ENCODE results near the gene MGST2. TPM values are rescaled to one million over a fixed set of nuclear protein-coding genes. Genes with fewer than 3 reads are reported as not detected.

The MGST2 gene
- total RNA-seq, 1 experiment from 2014 or later: 14.9 TPM

DNA sequence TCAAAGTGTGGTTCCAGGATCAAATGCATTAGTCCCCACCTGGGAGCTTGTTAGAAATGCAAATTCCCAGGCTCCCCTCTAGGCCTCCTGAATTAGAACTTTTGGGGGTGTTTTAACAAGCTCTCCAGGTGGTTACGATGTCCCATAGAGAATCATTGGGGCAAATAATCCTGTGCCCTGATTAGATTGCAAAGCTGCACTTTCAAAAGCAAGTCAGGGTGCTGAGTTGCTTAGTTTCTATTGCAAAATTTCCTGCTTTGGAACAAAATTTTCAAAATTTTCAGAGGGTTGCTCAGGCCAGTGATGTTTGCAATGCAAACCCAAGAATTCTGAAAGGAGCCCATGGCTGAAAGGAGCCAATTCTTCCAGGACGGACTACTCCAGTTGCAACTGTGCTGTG, 71.0 kb downstream of the MGST2 start:
- no peaks in the 10 kb centered on the region for H3K9me3 Mint-ChIP-seq
- H3K4me1 Mint-ChIP-seq: peaks cover 35% of the 10 kb centered on the region
- peak; percentile 62 for TF ChIP-seq ZNF423 (CRISPR knock-in tag; IDR thresholded peaks at IDR 0.05)
- TF ChIP-seq, protein P1, sequence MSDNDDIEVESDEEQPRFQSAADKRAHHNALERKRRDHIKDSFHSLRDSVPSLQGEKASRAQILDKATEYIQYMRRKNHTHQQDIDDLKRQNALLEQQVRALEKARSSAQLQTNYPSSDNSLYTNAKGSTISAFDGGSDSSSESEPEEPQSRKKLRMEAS (CRISPR knock-in tag; IDR thresholded peaks at IDR 0.05): no peak
- H3K27me3 Mint-ChIP-seq (ENCODE audit: low read depth): peaks cover 39% of the 10 kb centered on the region
- H3K27ac Mint-ChIP-seq: no peak overlapping the region
- CTCF ChIA-PET: interaction anchor here (0.7 to 1.2 kb wide), 8 partner anchors 14 to 589 kb away, joined by 3 to 6 read pairs (median 4); no protein-coding TSS in a partner anchor
- POLR2A ChIA-PET: interaction anchor here (1.0 kb wide), 1 partner anchor 38 kb away, joined by 4 read pairs; no protein-coding TSS in a partner anchor
- no peak overlapping the region; the same call in none of the 2 replicates for H3K4me3 Mint-ChIP-seq
- ATAC-seq: no peak; the same call in 1 of the 2 replicates
- DNase-seq (ENCODE audit: low spot score): no peak
- H3K36me3 Mint-ChIP-seq: no peaks in the 10 kb centered on the region

DNA sequence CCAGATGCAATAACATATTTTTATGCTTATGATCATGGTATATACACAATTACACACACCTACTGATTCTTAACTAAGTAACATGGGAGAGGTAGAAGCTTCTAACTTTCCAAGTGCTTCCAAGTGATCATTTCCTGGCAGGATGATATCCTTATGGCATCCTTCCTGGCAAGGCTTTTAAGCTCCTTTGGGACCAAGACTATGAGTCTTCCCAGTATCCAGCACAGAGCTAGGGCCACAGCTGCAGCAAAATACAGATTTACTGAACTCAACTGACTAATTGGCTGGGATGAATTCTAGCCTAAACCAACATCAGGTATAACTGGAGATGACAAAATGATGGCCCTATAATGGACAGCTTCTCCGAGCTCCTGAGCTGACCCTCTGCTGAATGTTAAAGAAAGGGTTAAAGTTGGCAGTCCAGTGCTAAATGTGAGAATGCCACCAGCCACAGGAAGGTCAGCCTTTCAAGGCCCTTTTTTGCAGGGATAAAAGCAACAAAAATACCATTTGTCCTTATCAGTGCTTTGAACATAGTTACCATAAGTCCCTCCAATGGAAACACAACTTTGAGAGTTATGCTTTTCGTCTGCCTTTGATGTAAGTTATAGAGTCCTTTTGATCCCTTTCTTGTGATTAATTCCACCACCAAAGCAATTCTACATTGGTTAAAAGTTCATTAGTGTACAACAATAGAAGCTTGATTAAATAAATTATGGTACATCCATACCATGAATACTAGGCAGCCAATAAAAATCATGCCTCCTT, 73.4 kb downstream of the MGST2 start:
- DNase-seq (ENCODE audit: low spot score) (no peak), ATAC-seq (no peak)
- Mint-ChIP-seq H3K4me3 (no peak overlapping the region), H3K9me3 (no peaks in the 10 kb centered on the region), H3K27me3 (ENCODE audit: low read depth) (peaks cover 31% of the 10 kb centered on the region), H3K4me1 (peaks cover 35% of the 10 kb centered on the region), H3K27ac (no peak overlapping the region), H3K36me3 (no peaks in the 10 kb centered on the region)
- CTCF ChIA-PET: interaction anchor here (2.1 to 2.4 kb wide), 2 partner anchors 82 to 274 kb away, joined by 6 to 11 read pairs; no protein-coding TSS in a partner anchor
- POLR2A ChIA-PET: no interaction called here
- TF ChIP-seq EMX1 (CRISPR knock-in tag; IDR thresholded peaks at IDR 0.05) (no peak), FOXK1 (CRISPR knock-in tag; IDR thresholded peaks at IDR 0.05) (no peak), CREB1 (CRISPR knock-in tag; IDR thresholded peaks at IDR 0.05) (no peak), HMGA2 (CRISPR knock-in tag; IDR thresholded peaks at IDR 0.05) (no peak), FOXJ3 (CRISPR knock-in tag; IDR thresholded peaks at IDR 0.05; ENCODE audit: borderline replicate concordance) (no peak), GTF2I (CRISPR knock-in tag; conservative IDR thresholded peaks at IDR 0.05) (no peak), GRHL2 (CRISPR knock-in tag; IDR thresholded peaks at IDR 0.05; ENCODE audit: insufficient replicate concordance, severe bottlenecking) (no peak), ZNF423 (CRISPR knock-in tag; IDR thresholded peaks at IDR 0.05) (no peak), SOX15 (CRISPR knock-in tag; IDR thresholded peaks at IDR 0.05) (no peak), OVOL2 (CRISPR knock-in tag; IDR thresholded peaks at IDR 0.05; ENCODE audit: borderline replicate concordance) (no peak), ZNF219 (CRISPR knock-in tag; IDR thresholded peaks at IDR 0.05; ENCODE audit: borderline replicate concordance) (no peak)
- TF ChIP-seq, protein P2, sequence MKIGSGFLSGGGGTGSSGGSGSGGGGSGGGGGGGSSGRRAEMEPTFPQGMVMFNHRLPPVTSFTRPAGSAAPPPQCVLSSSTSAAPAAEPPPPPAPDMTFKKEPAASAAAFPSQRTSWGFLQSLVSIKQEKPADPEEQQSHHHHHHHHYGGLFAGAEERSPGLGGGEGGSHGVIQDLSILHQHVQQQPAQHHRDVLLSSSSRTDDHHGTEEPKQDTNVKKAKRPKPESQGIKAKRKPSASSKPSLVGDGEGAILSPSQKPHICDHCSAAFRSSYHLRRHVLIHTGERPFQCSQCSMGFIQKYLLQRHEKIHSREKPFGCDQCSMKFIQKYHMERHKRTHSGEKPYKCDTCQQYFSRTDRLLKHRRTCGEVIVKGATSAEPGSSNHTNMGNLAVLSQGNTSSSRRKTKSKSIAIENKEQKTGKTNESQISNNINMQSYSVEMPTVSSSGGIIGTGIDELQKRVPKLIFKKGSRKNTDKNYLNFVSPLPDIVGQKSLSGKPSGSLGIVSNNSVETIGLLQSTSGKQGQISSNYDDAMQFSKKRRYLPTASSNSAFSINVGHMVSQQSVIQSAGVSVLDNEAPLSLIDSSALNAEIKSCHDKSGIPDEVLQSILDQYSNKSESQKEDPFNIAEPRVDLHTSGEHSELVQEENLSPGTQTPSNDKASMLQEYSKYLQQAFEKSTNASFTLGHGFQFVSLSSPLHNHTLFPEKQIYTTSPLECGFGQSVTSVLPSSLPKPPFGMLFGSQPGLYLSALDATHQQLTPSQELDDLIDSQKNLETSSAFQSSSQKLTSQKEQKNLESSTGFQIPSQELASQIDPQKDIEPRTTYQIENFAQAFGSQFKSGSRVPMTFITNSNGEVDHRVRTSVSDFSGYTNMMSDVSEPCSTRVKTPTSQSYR (CRISPR knock-in tag; IDR thresholded peaks at IDR 0.05): no peak
- TF ChIP-seq, protein P3, sequence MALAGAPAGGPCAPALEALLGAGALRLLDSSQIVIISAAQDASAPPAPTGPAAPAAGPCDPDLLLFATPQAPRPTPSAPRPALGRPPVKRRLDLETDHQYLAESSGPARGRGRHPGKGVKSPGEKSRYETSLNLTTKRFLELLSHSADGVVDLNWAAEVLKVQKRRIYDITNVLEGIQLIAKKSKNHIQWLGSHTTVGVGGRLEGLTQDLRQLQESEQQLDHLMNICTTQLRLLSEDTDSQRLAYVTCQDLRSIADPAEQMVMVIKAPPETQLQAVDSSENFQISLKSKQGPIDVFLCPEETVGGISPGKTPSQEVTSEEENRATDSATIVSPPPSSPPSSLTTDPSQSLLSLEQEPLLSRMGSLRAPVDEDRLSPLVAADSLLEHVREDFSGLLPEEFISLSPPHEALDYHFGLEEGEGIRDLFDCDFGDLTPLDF (CRISPR knock-in tag; IDR thresholded peaks at IDR 0.05): no peak
- TF ChIP-seq, protein P4, sequence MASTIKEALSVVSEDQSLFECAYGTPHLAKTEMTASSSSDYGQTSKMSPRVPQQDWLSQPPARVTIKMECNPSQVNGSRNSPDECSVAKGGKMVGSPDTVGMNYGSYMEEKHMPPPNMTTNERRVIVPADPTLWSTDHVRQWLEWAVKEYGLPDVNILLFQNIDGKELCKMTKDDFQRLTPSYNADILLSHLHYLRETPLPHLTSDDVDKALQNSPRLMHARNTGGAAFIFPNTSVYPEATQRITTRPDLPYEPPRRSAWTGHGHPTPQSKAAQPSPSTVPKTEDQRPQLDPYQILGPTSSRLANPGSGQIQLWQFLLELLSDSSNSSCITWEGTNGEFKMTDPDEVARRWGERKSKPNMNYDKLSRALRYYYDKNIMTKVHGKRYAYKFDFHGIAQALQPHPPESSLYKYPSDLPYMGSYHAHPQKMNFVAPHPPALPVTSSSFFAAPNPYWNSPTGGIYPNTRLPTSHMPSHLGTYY (CRISPR knock-in tag; IDR thresholded peaks at IDR 0.05): no peak
- TF ChIP-seq, protein P5, sequence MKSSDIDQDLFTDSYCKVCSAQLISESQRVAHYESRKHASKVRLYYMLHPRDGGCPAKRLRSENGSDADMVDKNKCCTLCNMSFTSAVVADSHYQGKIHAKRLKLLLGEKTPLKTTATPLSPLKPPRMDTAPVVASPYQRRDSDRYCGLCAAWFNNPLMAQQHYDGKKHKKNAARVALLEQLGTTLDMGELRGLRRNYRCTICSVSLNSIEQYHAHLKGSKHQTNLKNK (CRISPR knock-in tag; IDR thresholded peaks at IDR 0.05): no peak
- TF ChIP-seq, protein P6, sequence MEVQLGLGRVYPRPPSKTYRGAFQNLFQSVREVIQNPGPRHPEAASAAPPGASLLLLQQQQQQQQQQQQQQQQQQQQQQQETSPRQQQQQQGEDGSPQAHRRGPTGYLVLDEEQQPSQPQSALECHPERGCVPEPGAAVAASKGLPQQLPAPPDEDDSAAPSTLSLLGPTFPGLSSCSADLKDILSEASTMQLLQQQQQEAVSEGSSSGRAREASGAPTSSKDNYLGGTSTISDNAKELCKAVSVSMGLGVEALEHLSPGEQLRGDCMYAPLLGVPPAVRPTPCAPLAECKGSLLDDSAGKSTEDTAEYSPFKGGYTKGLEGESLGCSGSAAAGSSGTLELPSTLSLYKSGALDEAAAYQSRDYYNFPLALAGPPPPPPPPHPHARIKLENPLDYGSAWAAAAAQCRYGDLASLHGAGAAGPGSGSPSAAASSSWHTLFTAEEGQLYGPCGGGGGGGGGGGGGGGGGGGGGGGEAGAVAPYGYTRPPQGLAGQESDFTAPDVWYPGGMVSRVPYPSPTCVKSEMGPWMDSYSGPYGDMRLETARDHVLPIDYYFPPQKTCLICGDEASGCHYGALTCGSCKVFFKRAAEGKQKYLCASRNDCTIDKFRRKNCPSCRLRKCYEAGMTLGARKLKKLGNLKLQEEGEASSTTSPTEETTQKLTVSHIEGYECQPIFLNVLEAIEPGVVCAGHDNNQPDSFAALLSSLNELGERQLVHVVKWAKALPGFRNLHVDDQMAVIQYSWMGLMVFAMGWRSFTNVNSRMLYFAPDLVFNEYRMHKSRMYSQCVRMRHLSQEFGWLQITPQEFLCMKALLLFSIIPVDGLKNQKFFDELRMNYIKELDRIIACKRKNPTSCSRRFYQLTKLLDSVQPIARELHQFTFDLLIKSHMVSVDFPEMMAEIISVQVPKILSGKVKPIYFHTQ (CRISPR knock-in tag; IDR thresholded peaks at IDR 0.05): no peak
- TF ChIP-seq, protein P7, sequence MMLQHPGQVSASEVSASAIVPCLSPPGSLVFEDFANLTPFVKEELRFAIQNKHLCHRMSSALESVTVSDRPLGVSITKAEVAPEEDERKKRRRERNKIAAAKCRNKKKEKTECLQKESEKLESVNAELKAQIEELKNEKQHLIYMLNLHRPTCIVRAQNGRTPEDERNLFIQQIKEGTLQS (CRISPR knock-in tag; conservative IDR thresholded peaks at IDR 0.05): no peak
- TF ChIP-seq, protein P8, sequence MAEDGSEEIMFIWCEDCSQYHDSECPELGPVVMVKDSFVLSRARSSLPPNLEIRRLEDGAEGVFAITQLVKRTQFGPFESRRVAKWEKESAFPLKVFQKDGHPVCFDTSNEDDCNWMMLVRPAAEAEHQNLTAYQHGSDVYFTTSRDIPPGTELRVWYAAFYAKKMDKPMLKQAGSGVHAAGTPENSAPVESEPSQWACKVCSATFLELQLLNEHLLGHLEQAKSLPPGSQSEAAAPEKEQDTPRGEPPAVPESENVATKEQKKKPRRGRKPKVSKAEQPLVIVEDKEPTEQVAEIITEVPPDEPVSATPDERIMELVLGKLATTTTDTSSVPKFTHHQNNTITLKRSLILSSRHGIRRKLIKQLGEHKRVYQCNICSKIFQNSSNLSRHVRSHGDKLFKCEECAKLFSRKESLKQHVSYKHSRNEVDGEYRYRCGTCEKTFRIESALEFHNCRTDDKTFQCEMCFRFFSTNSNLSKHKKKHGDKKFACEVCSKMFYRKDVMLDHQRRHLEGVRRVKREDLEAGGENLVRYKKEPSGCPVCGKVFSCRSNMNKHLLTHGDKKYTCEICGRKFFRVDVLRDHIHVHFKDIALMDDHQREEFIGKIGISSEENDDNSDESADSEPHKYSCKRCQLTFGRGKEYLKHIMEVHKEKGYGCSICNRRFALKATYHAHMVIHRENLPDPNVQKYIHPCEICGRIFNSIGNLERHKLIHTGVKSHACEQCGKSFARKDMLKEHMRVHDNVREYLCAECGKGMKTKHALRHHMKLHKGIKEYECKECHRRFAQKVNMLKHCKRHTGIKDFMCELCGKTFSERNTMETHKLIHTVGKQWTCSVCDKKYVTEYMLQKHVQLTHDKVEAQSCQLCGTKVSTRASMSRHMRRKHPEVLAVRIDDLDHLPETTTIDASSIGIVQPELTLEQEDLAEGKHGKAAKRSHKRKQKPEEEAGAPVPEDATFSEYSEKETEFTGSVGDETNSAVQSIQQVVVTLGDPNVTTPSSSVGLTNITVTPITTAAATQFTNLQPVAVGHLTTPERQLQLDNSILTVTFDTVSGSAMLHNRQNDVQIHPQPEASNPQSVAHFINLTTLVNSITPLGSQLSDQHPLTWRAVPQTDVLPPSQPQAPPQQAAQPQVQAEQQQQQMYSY (CRISPR knock-in tag; IDR thresholded peaks at IDR 0.05): no peak
